Midbrain (tissue), 1 donor: ENCODE results near the gene TANC2.
"Not testable (repeated sequence)": the region's sequence is repeated elsewhere in the genome, so short reads cannot be mapped to it uniquely, and the experiment has no call there.

Experiments
- DNase-seq: peaks from one replicate; lab custom pipeline; 2025; lab: John Stamatoyannopoulos, UW

Gene TANC2

GRCh38 chr17:62964506-62964905 is 1.5 kb upstream of the TANC2 start:
- no peak for DNase-seq

- DNase-seq = no peak
Measured at GRCh38 chr17:62965174-62965685, 805 bp upstream of the TANC2 start.

- DNase-seq = peak; percentile 16
Measured at GRCh38 chr17:62966426-62967204, 580 bp downstream of the TANC2 start.

- DNase-seq = no peak
Measured at GRCh38 chr17:62967205-62967529, 1.1 kb downstream of the TANC2 start.

- peak; percentile 85 for DNase-seq
Measured at GRCh38 chr17:62968445-62968923, 2.4 kb downstream of the TANC2 start.

- DNase-seq = no peak
Measured at GRCh38 chr17:62970610-62971009, 4.6 kb downstream of the TANC2 start.

- no peak for DNase-seq
Measured at GRCh38 chr17:62971853-62972252, 5.8 kb downstream of the TANC2 start.

GRCh38 chr17:62974788-62975187 is 8.8 kb downstream of the TANC2 start:
- no peak for DNase-seq

GRCh38 chr17:62975206-62975605 is 9.2 kb downstream of the TANC2 start:
- no peak for DNase-seq

GRCh38 chr17:62976643-62977231 is 10.7 kb downstream of the TANC2 start:
- not testable (repeated sequence) for DNase-seq

- DNase-seq = no peak
Measured at GRCh38 chr17:62980842-62981241, 14.8 kb downstream of the TANC2 start.

GRCh38 chr17:62981933-62982332 is 15.9 kb downstream of the TANC2 start:
- DNase-seq = no peak

- DNase-seq = no peak
Measured at GRCh38 chr17:62984801-62985200, 18.8 kb downstream of the TANC2 start.

- no peak for DNase-seq
Measured at GRCh38 chr17:62986549-62986948, 20.5 kb downstream of the TANC2 start.

GRCh38 chr17:62987136-62987535 is 21.1 kb downstream of the TANC2 start:
- DNase-seq = no peak

- DNase-seq = no peak
Measured at GRCh38 chr17:62989501-62989900, 23.5 kb downstream of the TANC2 start.

GRCh38 chr17:62994931-62995330 is 28.9 kb downstream of the TANC2 start:
- no peak for DNase-seq

GRCh38 chr17:62995377-62995885 is 29.4 kb downstream of the TANC2 start:
- peak; percentile 49 for DNase-seq

GRCh38 chr17:62996221-62996620 is 30.2 kb downstream of the TANC2 start:
- no peak for DNase-seq

GRCh38 chr17:62998166-62998565 is 32.1 kb downstream of the TANC2 start:
- no peak for DNase-seq

- no peak for DNase-seq
Measured at GRCh38 chr17:62998665-62999393, 32.8 kb downstream of the TANC2 start.

- no peak for DNase-seq
Measured at GRCh38 chr17:62999736-63000135, 33.7 kb downstream of the TANC2 start.
